ENCODE data around the gene TSKS. TPM values are rescaled to one million over a fixed set of nuclear protein-coding genes. Genes with fewer than 3 reads are reported as not detected.

The TSKS gene
- total and polyA plus RNA-seq, 2 donors (not counting 3 experiments of a cell fraction or from before 2014, with no cell fraction given), result 0.03 TPM; not detected in 1

DNA sequence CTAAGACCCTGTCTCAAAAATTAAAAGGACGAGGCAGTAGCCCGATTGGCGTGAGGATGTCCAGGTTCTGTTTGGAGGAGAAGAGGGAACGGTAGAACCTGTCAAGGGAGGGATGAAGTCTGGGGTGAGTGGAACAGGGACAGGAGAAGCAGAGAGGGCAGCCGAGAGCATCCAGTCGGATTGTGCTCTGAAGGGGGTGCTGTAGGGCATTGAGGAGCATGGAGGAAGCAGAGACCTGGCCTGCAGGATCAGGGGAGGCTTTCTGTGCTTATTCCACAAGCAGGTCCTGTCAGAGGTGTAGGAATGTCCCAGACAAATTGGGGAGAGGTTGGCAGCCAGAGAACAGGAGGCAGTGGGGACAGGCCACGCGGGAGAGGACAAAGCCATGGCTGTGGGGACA lies 17.8 kb upstream of the TSKS start:
- Histone ChIP-seq H3K79me2 (ENCODE audit: control insufficient read depth, insufficient read depth, low read length) (peaks cover 3% of the 10 kb centered on the region), H3K4me1 (ENCODE audit: control insufficient read depth, extremely low read depth, insufficient read depth, low read length) (no peaks in the 10 kb centered on the region), H3K4me2 (ENCODE audit: insufficient read depth, low read length) (no peak overlapping the region), H3K4me3 (replicated peaks in 1 of 3; ENCODE audit: insufficient read depth in 1 of 3, low read depth in 1 of 3, low read length in 3 of 3) (no peak overlapping the region), H2AFZ (ENCODE audit: low read depth, low read length) (no peak overlapping the region), H3K27me3 (ENCODE audit: control insufficient read depth in 2 of 2, insufficient read depth in 2 of 2, low read length in 2 of 2) (no peaks in the 10 kb centered on the region), H3K36me3 (ENCODE audit: control insufficient read depth in 2 of 2, extremely low read depth in 1 of 2, insufficient read depth in 2 of 2, low read length in 2 of 2) (peaks cover 0 to 11% of the 10 kb centered on the region in 2 experiments), H4K20me1 (replicated peaks; ENCODE audit: control insufficient read depth, extremely low read depth, insufficient read depth, low read length) (no peaks in the 10 kb centered on the region), H3K9me1 (replicated peaks; ENCODE audit: control insufficient read depth, extremely low read depth, insufficient read depth, low read length) (no peaks in the 10 kb centered on the region), H3K27ac (ENCODE audit: insufficient read depth, low read depth, low read length) (no peak overlapping the region), H3K9ac (replicated peaks; ENCODE audit: extremely low read depth, insufficient read depth, low read length) (no peak overlapping the region), H3K9me3 (replicated peaks; ENCODE audit: control insufficient read depth, insufficient read depth, low read length) (no peaks in the 10 kb centered on the region)
- DNase-seq (ENCODE audit: low read depth, low spot score) (no peak), FAIRE-seq (no peak)
- intact Hi-C loops (cut with micrococcal nuclease), result no loop called here
- dilution Hi-C loops (cut with MboI; ENCODE audit: extremely low pct_ligation_motif_present, low sequenced_read_pairs), result no loop called here
- ChIA-PET POLR2A (no interaction called here), CTCF (no interaction called here)
- TF ChIP-seq FOS (IDR thresholded peaks at IDR 0.05; ENCODE audit: borderline replicate concordance, insufficient read depth, low read length) (no peak), EZH2 (IDR thresholded peaks at IDR 0.05; ENCODE audit: borderline replicate concordance, low read depth, low read length, severe bottlenecking) (no peak), POLR2A (IDR thresholded peaks at IDR 0.05; ENCODE audit: low read depth, low read length) (no peak), JUN (IDR thresholded peaks at IDR 0.05; ENCODE audit: borderline replicate concordance, insufficient read depth, insufficient read length, low read depth) (no peak), MYC (IDR thresholded peaks at IDR 0.05; ENCODE audit: low read depth, low read length) (no peak), POLR2AphosphoS5 (IDR thresholded peaks at IDR 0.05; ENCODE audit: insufficient read depth, low read depth, low read length) (no peak), GATA2 (IDR thresholded peaks at IDR 0.05; ENCODE audit: insufficient read depth, insufficient read length, low read depth, low read length) (no peak)
- TF ChIP-seq, protein P1, sequence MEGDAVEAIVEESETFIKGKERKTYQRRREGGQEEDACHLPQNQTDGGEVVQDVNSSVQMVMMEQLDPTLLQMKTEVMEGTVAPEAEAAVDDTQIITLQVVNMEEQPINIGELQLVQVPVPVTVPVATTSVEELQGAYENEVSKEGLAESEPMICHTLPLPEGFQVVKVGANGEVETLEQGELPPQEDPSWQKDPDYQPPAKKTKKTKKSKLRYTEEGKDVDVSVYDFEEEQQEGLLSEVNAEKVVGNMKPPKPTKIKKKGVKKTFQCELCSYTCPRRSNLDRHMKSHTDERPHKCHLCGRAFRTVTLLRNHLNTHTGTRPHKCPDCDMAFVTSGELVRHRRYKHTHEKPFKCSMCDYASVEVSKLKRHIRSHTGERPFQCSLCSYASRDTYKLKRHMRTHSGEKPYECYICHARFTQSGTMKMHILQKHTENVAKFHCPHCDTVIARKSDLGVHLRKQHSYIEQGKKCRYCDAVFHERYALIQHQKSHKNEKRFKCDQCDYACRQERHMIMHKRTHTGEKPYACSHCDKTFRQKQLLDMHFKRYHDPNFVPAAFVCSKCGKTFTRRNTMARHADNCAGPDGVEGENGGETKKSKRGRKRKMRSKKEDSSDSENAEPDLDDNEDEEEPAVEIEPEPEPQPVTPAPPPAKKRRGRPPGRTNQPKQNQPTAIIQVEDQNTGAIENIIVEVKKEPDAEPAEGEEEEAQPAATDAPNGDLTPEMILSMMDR (IDR thresholded peaks at IDR 0.05; ENCODE audit: extremely low read depth in 1 of 2, insufficient read depth in 1 of 2, low read depth in 1 of 2, low read length in 2 of 2), result no peak
- TF ChIP-seq, protein P2, sequence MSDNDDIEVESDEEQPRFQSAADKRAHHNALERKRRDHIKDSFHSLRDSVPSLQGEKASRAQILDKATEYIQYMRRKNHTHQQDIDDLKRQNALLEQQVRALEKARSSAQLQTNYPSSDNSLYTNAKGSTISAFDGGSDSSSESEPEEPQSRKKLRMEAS (IDR thresholded peaks at IDR 0.05; ENCODE audit: insufficient read depth, insufficient read length), result no peak
- BruUV-seq (replicated peaks), result no TSS peak

All from endothelial cell of umbilical vein (primary cell).